GM12878 (cell line): ENCODE results near the gene CTPS1. TPM values are rescaled to one million over a fixed set of nuclear protein-coding genes. Genes with fewer than 3 reads are reported as not detected.

Source experiments
- ATAC-seq: fragments of 200-7000 bp; cut with Tn5 transposase; 3 replicates; pipeline ENCODE4 v1.9.1; 2020; ENCODE audit warnings: mild to moderate bottlenecking, moderate library complexity
- BruUV-seq: library from RNA; stranded (reverse); fragments of 400-500 nt; replicated peaks from 2 replicates; lab custom pipeline; 2021; lab: Mats Ljungman, UMichigan
- CTCF ChIA-PET: fragments of 300-600 bp; sonication (Branson Sonifier 250); formaldehyde crosslinking; extraction: SDS; loops from one replicate; lab custom pipeline; 2021; ENCODE audit warnings: inconsistent platforms; lab: Yijun Ruan, JAX
- POLR2A ChIA-PET: fragments of 350-600 bp; formaldehyde crosslinking; extraction: SDS; loops from one replicate; lab custom pipeline; 2021; ENCODE audit warnings: inconsistent platforms; lab: Charles Lee
- RAD21 ChIA-PET: fragments of 300-600 bp; sonication (Branson Sonifier 250); formaldehyde crosslinking; loops from one replicate; lab custom pipeline; 2023; ENCODE audit warnings: antibody characterized with exemption; ENCODE audit not compliant: unreplicated experiment; lab: Charles Lee
- SMC1A ChIA-PET: fragments of 300-600 bp; sonication (Branson Sonifier 250); formaldehyde crosslinking; loops from one replicate; lab custom pipeline; 2023; ENCODE audit not compliant: unreplicated experiment, uncharacterized antibody; lab: Charles Lee
- DNase-seq: peaks from one replicate; pipeline ENCODE4 v3.0.0-alpha.2; 2011; ENCODE audit warnings: low read depth, low spot score
- FAIRE-seq: peaks from 3 replicates; lab custom pipeline; 2011; peaks lifted over from hg19 to GRCh38; lab: Jason Lieb, UNC
- H2AFZ ChIP-seq: 2 replicates; pipeline ENCODE4 v1.6.0; 2011; ENCODE audit warnings: low read depth, low read length, control low read depth; ENCODE audit not compliant: control insufficient read depth
- H3K27ac ChIP-seq: 2 replicates; pipeline ENCODE4 v1.5.1; 2011; ENCODE audit warnings: control low read depth; ENCODE audit not compliant: control insufficient read depth, insufficient read depth
- H3K27me3 ChIP-seq, 2 experiments: replicated peaks in 1 of 2; 2 replicates each; pipeline versions ENCODE4 v1.6.0 to v1.6.1; 2011; ENCODE audit warnings: low read length in 1 of 2; ENCODE audit not compliant: control insufficient read depth in 2 of 2, insufficient read depth in 2 of 2
- H3K36me3 ChIP-seq, 2 experiments: 2 replicates each; pipeline ENCODE4 v1.5.1; 2011; ENCODE audit warnings: low read length in 1 of 2; ENCODE audit not compliant: control insufficient read depth in 2 of 2, insufficient read depth in 2 of 2
- H3K4me1 ChIP-seq: 2 replicates; pipeline ENCODE4 v1.6.1; 2011; ENCODE audit warnings: mild to moderate bottlenecking, low read length, moderate library complexity, mixed read lengths; ENCODE audit not compliant: control insufficient read depth, insufficient read depth
- H3K4me2 ChIP-seq: 2 replicates; pipeline ENCODE4 v1.6.0; 2011; ENCODE audit warnings: control low read depth; ENCODE audit not compliant: control insufficient read depth, insufficient read depth
- H3K4me3 ChIP-seq: fragments of 200-600 bp; sonication (generic); 2 replicates; pipeline ENCODE4 v1.5.1; 2016
- H3K79me2 ChIP-seq: 2 replicates; pipeline ENCODE4 v1.6.0; 2011; ENCODE audit warnings: low read length; ENCODE audit not compliant: control insufficient read depth, insufficient read depth
- H3K9ac ChIP-seq: 2 replicates; pipeline ENCODE4 v1.8.0; 2011; ENCODE audit warnings: low read length, control low read depth, mixed read lengths; ENCODE audit not compliant: control insufficient read depth, insufficient read depth
- H3K9me3 ChIP-seq: replicated peaks from 3 replicates; pipeline ENCODE4 v1.5.1; 2011; ENCODE audit warnings: mild to moderate bottlenecking, low read length; ENCODE audit not compliant: control insufficient read depth, insufficient read depth
- H4K20me1 ChIP-seq: 2 replicates; pipeline ENCODE4 v1.6.0; 2011; ENCODE audit not compliant: control insufficient read depth, insufficient read depth
- BMI1 ChIP-seq: fragments of 450-650 bp; IDR thresholded peaks from 2 replicates; pipeline ENCODE4 v1.6.1; 2016; ENCODE audit warnings: mild to moderate bottlenecking, moderate library complexity, borderline replicate concordance
- CBFB ChIP-seq: IDR thresholded peaks from 2 replicates; pipeline ENCODE4 v1.6.1; 2016; ENCODE audit warnings: antibody characterized with exemption, low read depth
- CBX5 ChIP-seq: sonication (generic); IDR thresholded peaks from 2 replicates; pipeline ENCODE4 v1.6.1; 2016; ENCODE audit warnings: low read depth, moderate library complexity, mild to moderate bottlenecking, inconsistent platforms
- CREB1 ChIP-seq: IDR thresholded peaks from 2 replicates; pipeline ENCODE4 v1.6.1; 2012; ENCODE audit warnings: low read depth, mild to moderate bottlenecking, inconsistent platforms
- E2F4 ChIP-seq: IDR thresholded peaks from 2 replicates; pipeline ENCODE4 v1.6.1; 2012; ENCODE audit warnings: low read depth, low read length, improper control_type of control experiment
- EED ChIP-seq: sonication (generic); IDR thresholded peaks from 2 replicates; pipeline ENCODE4 v1.6.1; 2016; ENCODE audit warnings: antibody characterized with exemption, low read depth
- IRF5 ChIP-seq: fragments of 450-650 bp; IDR thresholded peaks from 2 replicates; pipeline ENCODE4 v1.6.1; 2017; ENCODE audit warnings: borderline replicate concordance
- NFIC ChIP-seq: IDR thresholded peaks from 2 replicates; pipeline ENCODE4 v1.6.1; 2012; ENCODE audit warnings: low read depth, mild to moderate bottlenecking, inconsistent platforms, low read length, moderate library complexity
- RCOR1 ChIP-seq: conservative IDR thresholded peaks from 2 replicates; pipeline ENCODE4 v1.6.1; 2012; ENCODE audit warnings: low read depth, low read length, improper control_type of control experiment
- REST ChIP-seq: IDR thresholded peaks from 2 replicates; pipeline ENCODE4 v1.6.1; 2012; ENCODE audit warnings: mild to moderate bottlenecking, low read depth, low read length
- SREBF1 ChIP-seq: IDR thresholded peaks from 2 replicates; pipeline ENCODE4 v1.6.1; 2012; ENCODE audit warnings: mild to moderate bottlenecking, low read length
- STAT3 ChIP-seq: IDR thresholded peaks from 2 replicates; pipeline ENCODE4 v1.6.1; 2011; ENCODE audit warnings: low read depth, low read length, improper control_type of control experiment
- YBX1 ChIP-seq: fragments of 450-650 bp; IDR thresholded peaks from 2 replicates; pipeline ENCODE4 v1.6.1; 2016; ENCODE audit warnings: antibody characterized with exemption
- ZNF24 ChIP-seq: fragments of 450-650 bp; IDR thresholded peaks from 2 replicates; pipeline ENCODE4 v1.6.1; 2017; ENCODE audit warnings: antibody characterized with exemption, mild to moderate bottlenecking
- ZNF274 ChIP-seq: IDR thresholded peaks from one replicate; pipeline ENCODE4 v1.8.0; 2011; ENCODE audit not compliant: insufficient read length, insufficient read depth
- WGBS: methylation state at CpG from one replicate; pipeline ENCODE4 v1.1.6; 2016; ENCODE audit warnings: low lambda C conversion rate; ENCODE audit not compliant: insufficient replicate concordance, insufficient coverage; ENCODE audit errors: missing lambda C conversion rate; 5-methylcytosine and 5-hydroxymethylcytosine counted together
- in situ Hi-C: fragments of 300-500 bp; cut with MboI; formaldehyde crosslinking; loops from 9 replicates; pipeline ENCODE4 v1.14.3; 2018; ENCODE audit warnings: mixed read lengths
- intact Hi-C: fragments of 100-400 bp; cut with micrococcal nuclease; formaldehyde crosslinking; loops from one replicate; pipeline ENCODE4 v1.14.2; 2022; ENCODE audit not compliant: unreplicated experiment
- polyA plus RNA-seq, 11 experiments: library from polyadenylated mRNA; depleted of rRNA in 4 of 11; unstranded in 6 of 11; stranded (reverse) in 5 of 11; fragments of >200 nt; fragmentation: Nextera tagmentation in 4 of 11; fragmentation: Illumina TruSeq in 1 of 11; extraction: Ambion mirVana in 4 of 11; extraction: Trizol in 1 of 11; gene quantifications; 1 replicate in 1 of 11; 2 replicates in 10 of 11; pipeline versions ENCODE4 v1.2.1 to v1.2.3, GENCODE V29; 2011 to 2016; ENCODE audit warnings: inconsistent platforms in 2 of 11, missing spikeins in 2 of 11, low read depth in 1 of 11
- total RNA-seq, 4 experiments: library from RNA; depleted of rRNA in 3 of 4; stranded (reverse); fragments of >200 nt in 3 of 4; fragmentation: Illumina TruSeq in 1 of 4; extraction: Trizol in 1 of 4; gene quantifications; 2 replicates each; pipeline versions ENCODE4 v1.2.1 to v1.2.3, GENCODE V29; 2013 to 2021

The CTPS1 gene
- total and polyA plus RNA-seq, 10 of the 15 experiments (the other 5 are each of a cell fraction or from before 2014, with no cell fraction given): 27.5 to 106 (median 62.8) TPM

GRCh38 chr1:40955266-40955665, 24.2 kb upstream of the CTPS1 start:
- DNase-seq: no peak
- H3K4me1 ChIP-seq: no peaks in the 10 kb centered on the region
- POLR2A ChIA-PET: no interaction called here
- H3K36me3 ChIP-seq: no peaks in the 10 kb centered on the region
- in situ Hi-C loops: loop anchor here (10.0 kb wide), 1 partner anchor 340 kb away; no protein-coding TSS in a partner anchor
- TF ChIP-seq IRF5 (no peak), RCOR1 (no peak), CBFB (no peak), ZNF24 (no peak), CBX5 (no peak), CREB1 (no peak), EED (no peak), SREBF1 (no peak), ZNF274 (no peak), NFIC (no peak), YBX1 (no peak), REST (no peak), STAT3 (no peak), E2F4 (no peak), BMI1 (no peak)
- TF ChIP-seq, all 136 proteins: peak for 0
- H4K20me1 ChIP-seq: no peaks in the 10 kb centered on the region
- H3K27me3 ChIP-seq: no peaks in the 10 kb centered on the region; a peak in 1 of 4 replicates
- intact Hi-C loops: no loop called here
- H3K9ac ChIP-seq: no peak overlapping the region
- FAIRE-seq (no peak), ATAC-seq (no peak)
- H3K27ac ChIP-seq: no peak overlapping the region
- WGBS: 42% methylated on average over 5 of the region's 5 CpGs
- H3K4me3 ChIP-seq: no peak overlapping the region
- SMC1A ChIA-PET: interaction anchor here (0.9 to 15.8 kb wide), 4 partner anchors 26 to 101 kb away, joined by 3 to 197 read pairs (median 4); partner anchors contain the start of gene CITED4
- H2AFZ ChIP-seq: no peak overlapping the region
- H3K9me3 ChIP-seq: no peaks in the 10 kb centered on the region
- H3K4me2 ChIP-seq: no peak overlapping the region
- BruUV-seq: no TSS peak
- CTCF ChIA-PET: interaction anchor here (0.9 to 10.1 kb wide), 7 partner anchors 12 to 286 kb away, joined by 3 to 128 read pairs (median 6); no protein-coding TSS in a partner anchor
- RAD21 ChIA-PET: no interaction called here
- H3K79me2 ChIP-seq: no peaks in the 10 kb centered on the region
